HEK293 (cell line): ENCODE measurements around the gene NDUFS1.

Source experiments
- CTCF ChIA-PET: fragments of 350-600 bp; formaldehyde crosslinking; extraction: SDS; loops from one replicate; lab custom pipeline; 2021; ENCODE audit warnings: antibody characterized with exemption; lab: Yijun Ruan, JAX
- POLR2A ChIA-PET: fragments of 300-600 bp; formaldehyde crosslinking; extraction: SDS; loops from one replicate; lab custom pipeline; 2020; ENCODE audit warnings: antibody characterized with exemption, inconsistent platforms; lab: Yijun Ruan, JAX
- H3K27ac ChIP-seq: fragments of 200-500 bp; sonication (Bioruptor generic); 2 replicates; pipeline ENCODE4 v1.5.1; 2014; ENCODE audit warnings: low read depth, low read length, control low read depth, inconsistent platforms; ENCODE audit errors: extremely low read depth
- H3K36me3 ChIP-seq, 2 experiments: fragments of 200-500 bp in 1 of 2; sonication (Bioruptor generic) in 1 of 2; 1 replicate in 1 of 2; 2 replicates in 1 of 2; pipeline ENCODE4 v1.5.1; 2014 to 2017; ENCODE audit warnings: inconsistent platforms in 2 of 2, low read length in 2 of 2; ENCODE audit not compliant: control insufficient read depth in 2 of 2, insufficient read depth in 1 of 2
- H3K4me1 ChIP-seq: fragments of 200-500 bp; sonication (Bioruptor generic); 2 replicates; pipeline ENCODE4 v1.5.1; 2014; ENCODE audit warnings: mild to moderate bottlenecking, low read length, inconsistent platforms; ENCODE audit not compliant: control insufficient read depth, insufficient read depth
- H3K4me3 ChIP-seq: 2 replicates; pipeline ENCODE4 v1.5.1; 2011; ENCODE audit warnings: low read depth, mild to moderate bottlenecking, control low read depth, low read length, moderate library complexity
- H3K9me3 ChIP-seq: fragments of 200-500 bp; sonication (Bioruptor generic); 2 replicates; pipeline ENCODE4 v1.5.1; 2014; ENCODE audit warnings: low read depth, low read length, inconsistent platforms; ENCODE audit not compliant: control insufficient read depth, insufficient read depth
- IKZF3 ChIP-seq: fragments of 450-650 bp; IDR thresholded peaks from 2 replicates; pipeline ENCODE4 v1.5.0; 2018; ENCODE audit warnings: missing biosample characterization, mild to moderate bottlenecking, missing genetic modification characterization, moderate library complexity
- KLF1 ChIP-seq: fragments of 450-650 bp; formaldehyde crosslinking; IDR thresholded peaks from 2 replicates; pipeline ENCODE4 v1.5.1; 2016; ENCODE audit warnings: missing biosample characterization, missing genetic modification characterization
- PRDM4 ChIP-seq: fragments of 450-650 bp; formaldehyde crosslinking; IDR thresholded peaks from 2 replicates; pipeline ENCODE4 v1.5.1; 2017; ENCODE audit warnings: missing biosample characterization, missing genetic modification characterization
- YY2 ChIP-seq: fragments of 450-650 bp; formaldehyde crosslinking; IDR thresholded peaks from 2 replicates; pipeline ENCODE4 v1.5.1; 2016; ENCODE audit warnings: missing biosample characterization, missing genetic modification characterization
- ZBTB26 ChIP-seq: fragments of 450-650 bp; formaldehyde crosslinking; optimal IDR thresholded peaks from 2 replicates; pipeline ENCODE3; 2016; ENCODE audit warnings: missing biosample characterization, mild to moderate bottlenecking, missing genetic modification characterization
- ZBTB6 ChIP-seq: fragments of 450-650 bp; formaldehyde crosslinking; IDR thresholded peaks from 2 replicates; pipeline ENCODE4 v1.5.1; 2017; ENCODE audit warnings: missing biosample characterization, missing genetic modification characterization
- ZFHX2 ChIP-seq: fragments of 450-650 bp; formaldehyde crosslinking; conservative IDR thresholded peaks from 2 replicates; pipeline ENCODE4 v1.5.1; 2016; ENCODE audit warnings: missing biosample characterization, missing genetic modification characterization
- ZIC2 ChIP-seq: fragments of 450-650 bp; formaldehyde crosslinking; IDR thresholded peaks from 2 replicates; pipeline ENCODE4 v1.5.1; 2016; ENCODE audit warnings: missing biosample characterization, missing genetic modification characterization
- ZNF18 ChIP-seq: fragments of 450-650 bp; formaldehyde crosslinking; IDR thresholded peaks from 2 replicates; pipeline ENCODE4 v1.5.1; 2016; ENCODE audit warnings: missing biosample characterization, missing genetic modification characterization
- ZNF23 ChIP-seq: fragments of 450-650 bp; formaldehyde crosslinking; IDR thresholded peaks from 2 replicates; pipeline ENCODE4 v1.5.1; 2016; ENCODE audit warnings: missing biosample characterization, missing genetic modification characterization, borderline replicate concordance
- ZNF266 ChIP-seq: fragments of 450-650 bp; formaldehyde crosslinking; IDR thresholded peaks from 2 replicates; pipeline ENCODE4 v1.5.1; 2016; ENCODE audit warnings: missing biosample characterization, missing genetic modification characterization, low read depth
- ZNF335 ChIP-seq: fragments of 450-650 bp; formaldehyde crosslinking; conservative IDR thresholded peaks from 2 replicates; pipeline ENCODE4 v1.5.1; 2016; ENCODE audit warnings: missing biosample characterization, missing genetic modification characterization
- ZNF362 ChIP-seq: fragments of 450-650 bp; formaldehyde crosslinking; IDR thresholded peaks from 2 replicates; pipeline ENCODE4 v1.5.1; 2016; ENCODE audit warnings: missing biosample characterization, missing genetic modification characterization
- ZNF488 ChIP-seq: fragments of 450-650 bp; formaldehyde crosslinking; IDR thresholded peaks from 2 replicates; pipeline ENCODE4 v1.5.1; 2016; ENCODE audit warnings: missing biosample characterization, missing genetic modification characterization
- ZNF501 ChIP-seq: fragments of 450-650 bp; formaldehyde crosslinking; IDR thresholded peaks from 2 replicates; pipeline ENCODE4 v1.5.1; 2016; ENCODE audit warnings: missing biosample characterization, missing genetic modification characterization
- ZNF596 ChIP-seq: fragments of 450-650 bp; IDR thresholded peaks from 2 replicates; pipeline ENCODE4 v1.5.0; 2018; ENCODE audit warnings: missing biosample characterization, mild to moderate bottlenecking, missing genetic modification characterization, moderate library complexity
- ZNF639 ChIP-seq: fragments of 450-650 bp; formaldehyde crosslinking; IDR thresholded peaks from 2 replicates; pipeline ENCODE4 v1.5.1; 2016; ENCODE audit warnings: missing biosample characterization, missing genetic modification characterization
- ZNF654 ChIP-seq: fragments of 450-650 bp; formaldehyde crosslinking; IDR thresholded peaks from 2 replicates; pipeline ENCODE4 v1.5.1; 2016; ENCODE audit warnings: low read depth, missing biosample characterization, missing genetic modification characterization
- ZNF704 ChIP-seq: fragments of 450-650 bp; formaldehyde crosslinking; IDR thresholded peaks from 2 replicates; pipeline ENCODE4 v1.5.1; 2016; ENCODE audit warnings: missing biosample characterization, missing genetic modification characterization

Gene NDUFS1

GRCh38 chr2:206164261-206164862 lies 5.1 kb upstream of the NDUFS1 start:
- H3K36me3 ChIP-seq: peaks cover 20 to 58% of the 10 kb centered on the region in 2 experiments
- H3K4me3 ChIP-seq: no peak overlapping the region
- H3K9me3 ChIP-seq: no peaks in the 10 kb centered on the region
- CTCF ChIA-PET: interaction anchor here (0.6 to 1.6 kb wide), 17 partner anchors 20 to 361 kb away, joined by 3 to 7 read pairs (median 4); a partner anchor contains a TSS
- no peak overlapping the region for H3K27ac ChIP-seq
- POLR2A ChIA-PET: interaction anchor here (0.6 kb wide), 1 partner anchor 48 kb away, joined by 7 read pairs; no protein-coding TSS in a partner anchor
- TF ChIP-seq KLF1 (tag by site-specific recombination) (no peak), ZNF501 (0 out of 2 replicates have a peak, but pooled peaks have one; percentile 39), PRDM4 (tag by site-specific recombination) (0 out of 2 replicates have a peak, but pooled peaks have one; percentile 32), ZBTB6 (tag by site-specific recombination) (no peak), ZNF266 (no peak), ZNF639 (tag by site-specific recombination) (no peak), ZNF23 (tag by site-specific recombination) (no peak), ZNF362 (tag by site-specific recombination) (no peak), ZNF596 (tag by site-specific recombination) (no peak), IKZF3 (0 out of 2 replicates have a peak, but pooled peaks have one; percentile 17), ZBTB26 (no peak), ZNF654 (tag by site-specific recombination) (peak; percentile 56), ZIC2 (tag by site-specific recombination) (no peak), ZNF488 (tag by site-specific recombination) (no peak), ZNF335 (tag by site-specific recombination) (no peak), ZFHX2 (tag by site-specific recombination) (no peak), ZNF18 (tag by site-specific recombination) (no peak), ZNF704 (tag by site-specific recombination) (no peak), YY2 (tag by site-specific recombination) (no peak)
- TF ChIP-seq, all 188 proteins: peak for 4
- no peaks in the 10 kb centered on the region; the same call in 1 of the 2 replicates for H3K4me1 ChIP-seq
